ENCODE data around the gene NELFCD. TPM values are rescaled to one million over a fixed set of nuclear protein-coding genes. Genes with fewer than 3 reads are reported as not detected.
"Not testable (repeated sequence)": the region's sequence is repeated elsewhere in the genome, so short reads cannot be mapped to it uniquely, and the experiment has no call there.

The NELFCD gene
- total and polyA plus RNA-seq, 2 donors (not counting 1 experiment from before 2014, with no cell fraction given) = 46.9 to 78.8 TPM

- DNase-seq (ENCODE audit: low read depth in 2 of 2) = no peak
- Histone ChIP-seq H3K36me3 (ENCODE audit: control insufficient read depth, insufficient read depth, low read length) (no peaks in the 10 kb centered on the region), H3K4me1 (ENCODE audit: control insufficient read depth, extremely low read depth, insufficient read depth, low read length) (no peaks in the 10 kb centered on the region), H3K9me3 (ENCODE audit: control insufficient read depth, insufficient read depth, low read depth, low read length) (no peaks in the 10 kb centered on the region), H4K20me1 (ENCODE audit: control insufficient read depth, extremely low read depth, insufficient read depth, low read length) (no peaks in the 10 kb centered on the region), H3K27me3 (ENCODE audit: control insufficient read depth, insufficient read depth, low read length) (no peaks in the 10 kb centered on the region), H3K79me2 (ENCODE audit: control insufficient read depth, insufficient read depth, low read length) (no peaks in the 10 kb centered on the region), H2AFZ (ENCODE audit: low read length) (no peak overlapping the region), H3K4me3 (replicated peaks in 1 of 4; ENCODE audit: control extremely low read depth in 1 of 4, insufficient read depth in 1 of 4, low read depth in 3 of 4, low read length in 4 of 4) (no peak overlapping the region), H3K4me2 (ENCODE audit: extremely low read depth, insufficient read depth, low read length) (no peak overlapping the region), H3K9ac (ENCODE audit: insufficient read depth, low read length) (peak overlapping the region; percentile 2), H3K27ac (ENCODE audit: insufficient read depth, low read length) (no peak overlapping the region)
- TF ChIP-seq, protein P1, sequence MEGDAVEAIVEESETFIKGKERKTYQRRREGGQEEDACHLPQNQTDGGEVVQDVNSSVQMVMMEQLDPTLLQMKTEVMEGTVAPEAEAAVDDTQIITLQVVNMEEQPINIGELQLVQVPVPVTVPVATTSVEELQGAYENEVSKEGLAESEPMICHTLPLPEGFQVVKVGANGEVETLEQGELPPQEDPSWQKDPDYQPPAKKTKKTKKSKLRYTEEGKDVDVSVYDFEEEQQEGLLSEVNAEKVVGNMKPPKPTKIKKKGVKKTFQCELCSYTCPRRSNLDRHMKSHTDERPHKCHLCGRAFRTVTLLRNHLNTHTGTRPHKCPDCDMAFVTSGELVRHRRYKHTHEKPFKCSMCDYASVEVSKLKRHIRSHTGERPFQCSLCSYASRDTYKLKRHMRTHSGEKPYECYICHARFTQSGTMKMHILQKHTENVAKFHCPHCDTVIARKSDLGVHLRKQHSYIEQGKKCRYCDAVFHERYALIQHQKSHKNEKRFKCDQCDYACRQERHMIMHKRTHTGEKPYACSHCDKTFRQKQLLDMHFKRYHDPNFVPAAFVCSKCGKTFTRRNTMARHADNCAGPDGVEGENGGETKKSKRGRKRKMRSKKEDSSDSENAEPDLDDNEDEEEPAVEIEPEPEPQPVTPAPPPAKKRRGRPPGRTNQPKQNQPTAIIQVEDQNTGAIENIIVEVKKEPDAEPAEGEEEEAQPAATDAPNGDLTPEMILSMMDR (conservative IDR thresholded peaks at IDR 0.05 in 1 of 2, IDR thresholded peaks at IDR 0.05 in 1 of 2; ENCODE audit: low read depth in 1 of 2, low read length in 2 of 2) = no peak
- TF ChIP-seq EZH2 (IDR thresholded peaks at IDR 0.05; ENCODE audit: low read length, missing control alignments) = no peak
These were observed 21.4 kb upstream of the NELFCD start for GRCh38 chr20:58959652-58960051.

- TF ChIP-seq, protein P1 (conservative IDR thresholded peaks at IDR 0.05 in 1 of 2, IDR thresholded peaks at IDR 0.05 in 1 of 2; ENCODE audit: low read depth in 1 of 2, low read length in 2 of 2) = no peak
- no peak for TF ChIP-seq EZH2 (IDR thresholded peaks at IDR 0.05; ENCODE audit: low read length, missing control alignments)
- Histone ChIP-seq H3K27ac (ENCODE audit: insufficient read depth, low read length) (no peak overlapping the region), H3K79me2 (ENCODE audit: control insufficient read depth, insufficient read depth, low read length) (no peaks in the 10 kb centered on the region), H4K20me1 (ENCODE audit: control insufficient read depth, extremely low read depth, insufficient read depth, low read length) (no peaks in the 10 kb centered on the region), H3K9ac (ENCODE audit: insufficient read depth, low read length) (no peak overlapping the region), H2AFZ (ENCODE audit: low read length) (no peak overlapping the region), H3K27me3 (ENCODE audit: control insufficient read depth, insufficient read depth, low read length) (no peaks in the 10 kb centered on the region), H3K9me3 (ENCODE audit: control insufficient read depth, insufficient read depth, low read depth, low read length) (no peaks in the 10 kb centered on the region), H3K4me1 (ENCODE audit: control insufficient read depth, extremely low read depth, insufficient read depth, low read length) (no peaks in the 10 kb centered on the region), H3K4me2 (ENCODE audit: extremely low read depth, insufficient read depth, low read length) (no peak overlapping the region), H3K4me3 (replicated peaks in 1 of 4; ENCODE audit: control extremely low read depth in 1 of 4, insufficient read depth in 1 of 4, low read depth in 3 of 4, low read length in 4 of 4) (no peak overlapping the region), H3K36me3 (ENCODE audit: control insufficient read depth, insufficient read depth, low read length) (no peaks in the 10 kb centered on the region)
- DNase-seq (ENCODE audit: low read depth in 2 of 2) = no peak
These were observed 17.9 kb upstream of the NELFCD start for GRCh38 chr20:58963060-58963584.

DNA sequence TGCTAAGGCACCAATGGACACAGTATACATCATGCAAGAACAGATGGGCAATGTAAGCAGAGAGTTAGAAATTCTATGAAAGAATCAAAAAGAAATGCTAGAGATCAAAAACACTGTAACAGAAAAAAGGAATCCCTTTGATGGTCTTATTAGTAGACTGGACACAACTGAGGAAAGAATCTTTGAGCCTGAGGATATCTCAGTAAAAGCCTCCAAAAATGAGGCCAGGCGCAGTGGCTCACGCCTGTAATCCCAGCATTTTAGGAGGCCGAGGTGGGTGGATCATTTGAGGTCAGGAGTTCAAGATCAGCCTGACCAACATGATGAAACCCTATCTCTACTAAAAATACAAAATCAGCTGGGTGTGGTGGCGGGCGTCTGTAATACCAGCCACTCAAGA is 17.1 kb upstream of the NELFCD start:
- not testable (repeated sequence) for H3K27me3 ChIP-seq (ENCODE audit: control insufficient read depth, insufficient read depth, low read length); H3K79me2 ChIP-seq (ENCODE audit: control insufficient read depth, insufficient read depth, low read length); H4K20me1 ChIP-seq (ENCODE audit: control insufficient read depth, extremely low read depth, insufficient read depth, low read length); H3K4me3 ChIP-seq (replicated peaks in 1 of 4; ENCODE audit: control extremely low read depth in 1 of 4, insufficient read depth in 1 of 4, low read depth in 3 of 4, low read length in 4 of 4); DNase-seq (ENCODE audit: low read depth in 2 of 2); H3K36me3 ChIP-seq (ENCODE audit: control insufficient read depth, insufficient read depth, low read length); H2AFZ ChIP-seq (ENCODE audit: low read length); H3K27ac ChIP-seq (ENCODE audit: insufficient read depth, low read length); H3K9ac ChIP-seq (ENCODE audit: insufficient read depth, low read length); H3K4me2 ChIP-seq (ENCODE audit: extremely low read depth, insufficient read depth, low read length); H3K9me3 ChIP-seq (ENCODE audit: control insufficient read depth, insufficient read depth, low read depth, low read length); H3K4me1 ChIP-seq (ENCODE audit: control insufficient read depth, extremely low read depth, insufficient read depth, low read length)

Data from fibroblast of lung (primary cell).